HUES64 (cell line): Measurements from ENCODE around the gene RNF167.
A peak's percentile ranks its signal among the peaks of the same experiment; 100 is the strongest.
"Not testable (repeated sequence)": the region's sequence is repeated elsewhere in the genome, so short reads cannot be mapped to it uniquely, and the experiment has no call there.

Source experiments
- H3K27ac ChIP-seq: 2 replicates; pipeline ENCODE4 v1.7.0; 2013; ENCODE audit warnings: low read depth, low read length, inconsistent platforms
- H3K27me3 ChIP-seq: 2 replicates; pipeline ENCODE4 v1.6.1; 2013; ENCODE audit warnings: mild to moderate bottlenecking, low read length; ENCODE audit not compliant: insufficient read depth
- H3K36me3 ChIP-seq: 2 replicates; pipeline ENCODE4 v1.6.1; 2013; ENCODE audit warnings: mild to moderate bottlenecking, low read length; ENCODE audit not compliant: insufficient read depth
- H3K4me1 ChIP-seq: 2 replicates; pipeline ENCODE4 v1.6.1; 2013; ENCODE audit warnings: mild to moderate bottlenecking, low read length, moderate library complexity; ENCODE audit not compliant: insufficient read depth
- H3K4me3 ChIP-seq: 2 replicates; pipeline ENCODE4 v1.5.1; 2013; ENCODE audit warnings: mild to moderate bottlenecking, low read length, moderate library complexity
- H3K9ac ChIP-seq: 2 replicates; pipeline ENCODE4 v1.6.1; 2013; ENCODE audit warnings: mild to moderate bottlenecking, low read depth, low read length
- H3K9me3 ChIP-seq: 2 replicates; pipeline ENCODE4 v1.6.1; 2013; ENCODE audit warnings: low read depth, low read length; ENCODE audit not compliant: insufficient read depth
- WGBS: fragments of 150-250, 120-280 bp; methylation state at CpG from one replicate; pipeline ENCODE4 v1.1.7; 2013; ENCODE audit warnings: missing lambda C conversion rate; 5-methylcytosine and 5-hydroxymethylcytosine counted together

The RNF167 gene

GRCh38 chr17:4897785-4898184 is 42.3 kb upstream of the RNF167 start:
- Histone ChIP-seq H3K9me3 (no peaks in the 10 kb centered on the region), H3K36me3 (peaks cover 39% of the 10 kb centered on the region), H3K4me1 (no peaks in the 10 kb centered on the region), H3K4me3 (no peak overlapping the region), H3K27ac (no peak overlapping the region), H3K27me3 (no peaks in the 10 kb centered on the region), H3K9ac (no peak overlapping the region)
- 82% methylated on average over 1 of the region's 5 CpGs for WGBS

DNA sequence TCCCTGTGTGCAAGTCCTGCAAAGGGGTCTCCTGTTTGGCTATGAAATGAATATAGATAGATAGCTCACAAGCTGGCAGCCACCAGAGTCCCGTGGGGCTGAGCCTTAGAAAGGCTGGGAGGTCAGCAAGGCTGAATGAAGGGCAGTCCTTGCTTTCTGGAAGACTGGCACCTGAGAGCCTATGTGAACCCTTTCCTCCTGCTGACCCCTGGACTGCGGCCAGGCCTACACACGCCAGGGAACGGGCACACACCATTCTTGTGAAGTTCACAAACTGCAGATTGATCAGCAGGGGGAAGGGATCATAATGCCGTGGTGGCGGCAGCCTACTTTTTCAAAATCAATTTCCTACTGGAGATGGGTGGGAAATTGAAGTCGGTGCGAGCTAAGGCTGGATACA is 41.7 kb upstream of the RNF167 start:
- H3K9ac ChIP-seq: no peak overlapping the region
- H3K4me1 ChIP-seq: no peaks in the 10 kb centered on the region
- peaks cover 34% of the 10 kb centered on the region for H3K36me3 ChIP-seq
- 96% methylated on average over 8 of the region's 8 CpGs for WGBS
- H3K4me3 ChIP-seq: peak overlapping the region; percentile 58; the same call in 1 of the 2 replicates
- H3K27ac ChIP-seq: no peak overlapping the region
- H3K27me3 ChIP-seq: no peaks in the 10 kb centered on the region
- H3K9me3 ChIP-seq: no peaks in the 10 kb centered on the region

- no peaks in the 10 kb centered on the region for H3K9me3 ChIP-seq
- WGBS: 93% methylated on average over 34 of the region's 34 CpGs
- H3K27ac ChIP-seq: no peak overlapping the region
Measured at GRCh38 chr17:4898927-4899326, 41.1 kb upstream of the RNF167 start.

GRCh38 chr17:4899341-4900230 is 40.5 kb upstream of the RNF167 start, which contains the start of gene C17orf107:
Gene C17orf107 (plus strand): TSS chr17:4899536. CDS start chr17:4899763, 227 bp downstream.
- peak within 1 kb of the TSS; percentile 58 for H3K4me3 ChIP-seq
- no peaks in the 10 kb centered on the region for H3K4me1 ChIP-seq
- no peaks in the 10 kb centered on the region for H3K27me3 ChIP-seq
- 93% methylated on average over 60 of the region's 60 CpGs for WGBS
- peaks cover 21% of the 10 kb centered on the region for H3K36me3 ChIP-seq
- no peaks in the 10 kb centered on the region for H3K9me3 ChIP-seq
- H3K9ac ChIP-seq: peak within 1 kb of the TSS; percentile 43
- 0 out of 2 replicates have a peak within 1 kb of the TSS, but pooled peaks have one; percentile 10 for H3K27ac ChIP-seq

More at GRCh38 chr17:4898927-4899326, 41.1 kb upstream of the RNF167 start:
- Histone ChIP-seq H3K4me3 (peak overlapping the region; percentile 58), H3K27me3 (no peaks in the 10 kb centered on the region), H3K36me3 (peaks cover 28% of the 10 kb centered on the region), H3K9ac (peak overlapping the region; percentile 43; the same call in 1 of the 2 replicates), H3K4me1 (no peaks in the 10 kb centered on the region)

DNA sequence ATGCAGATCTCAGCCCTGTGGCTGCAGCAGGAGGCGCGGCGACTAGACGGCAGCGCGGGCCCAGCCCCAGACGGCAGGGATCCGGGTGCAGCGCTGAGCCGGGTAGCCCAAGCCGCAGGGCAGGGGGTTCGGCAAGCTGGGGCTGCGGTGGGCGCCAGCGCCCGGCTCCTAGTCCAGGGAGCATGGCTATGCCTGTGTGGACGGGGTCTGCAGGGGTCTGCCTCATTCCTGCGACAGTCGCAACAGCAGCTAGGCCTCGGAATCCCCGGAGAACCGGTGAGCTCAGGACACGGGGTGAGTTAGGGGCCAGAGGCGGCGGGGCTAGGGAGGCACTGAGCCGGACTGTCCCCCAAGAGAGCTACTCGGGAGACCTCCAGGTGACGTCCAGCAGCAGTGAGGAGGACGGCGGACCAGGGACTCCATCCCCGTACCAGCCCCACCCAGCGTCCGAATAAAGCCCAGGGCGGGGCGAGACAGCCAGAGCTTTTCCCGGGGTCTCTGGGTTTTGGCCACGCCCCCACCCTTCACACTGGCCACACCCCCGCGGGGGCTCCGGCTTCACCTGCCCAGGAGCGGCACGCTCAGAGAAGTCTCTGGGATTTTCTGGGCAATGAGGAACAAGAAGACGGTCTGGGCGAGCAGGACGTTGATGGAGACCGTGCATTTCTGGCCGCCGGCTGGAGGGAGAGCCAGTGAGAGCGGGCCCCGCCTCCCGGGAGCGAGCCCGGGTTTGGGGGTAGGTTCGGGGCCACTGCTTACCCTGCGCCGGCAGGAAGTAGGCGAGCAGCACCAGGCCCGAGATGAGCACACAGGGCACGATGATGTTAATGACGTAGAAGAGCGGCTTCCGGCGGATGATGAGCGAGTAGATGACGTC is 39.6 kb upstream of the RNF167 start:
- H3K4me3 ChIP-seq: peak overlapping the region; percentile 58
- 93% methylated on average over 65 of the region's 65 CpGs for WGBS

DNA sequence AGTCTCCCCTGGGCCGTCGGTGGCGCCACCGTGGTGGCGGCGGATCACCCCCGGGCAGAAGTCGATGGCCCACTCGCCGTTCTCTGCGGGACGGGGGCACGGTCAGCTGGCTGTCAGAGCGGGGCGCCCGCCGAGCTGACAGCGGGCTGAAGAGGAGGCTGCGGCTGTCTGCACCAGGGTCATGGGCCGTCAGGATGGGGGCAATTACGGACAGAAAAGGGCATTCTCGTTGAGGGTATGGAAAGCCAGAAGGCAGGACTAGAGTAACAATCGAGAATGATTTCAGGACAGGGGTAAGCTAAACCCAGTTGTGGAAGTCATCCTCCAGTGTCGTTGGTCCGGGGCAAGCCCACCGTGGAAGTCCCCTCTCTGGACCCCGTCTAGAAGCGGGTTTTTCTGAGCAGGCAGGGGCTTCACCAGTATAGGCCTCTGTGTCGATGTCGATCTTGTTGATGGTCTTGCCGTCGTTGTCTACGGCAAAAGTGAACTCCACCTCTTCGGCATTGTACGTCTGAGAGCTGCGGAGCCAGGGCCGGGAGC is 38.9 kb upstream of the RNF167 start:
- Histone ChIP-seq H3K4me1 (no peaks in the 10 kb centered on the region), H3K27me3 (no peaks in the 10 kb centered on the region), H3K4me3 (peak overlapping the region; percentile 58; the same call in 1 of the 2 replicates), H3K9me3 (no peaks in the 10 kb centered on the region), H3K27ac (no peak overlapping the region), H3K36me3 (peaks cover 7% of the 10 kb centered on the region), H3K9ac (no peak overlapping the region)
- WGBS: 96% methylated on average over 37 of the region's 37 CpGs

More for the DNA sequence above, 39.6 kb upstream of the RNF167 start:
- Histone ChIP-seq H3K4me1 (no peaks in the 10 kb centered on the region), H3K27ac (no peak overlapping the region), H3K9me3 (no peaks in the 10 kb centered on the region), H3K9ac (no peak overlapping the region), H3K36me3 (peaks cover 12% of the 10 kb centered on the region), H3K27me3 (no peaks in the 10 kb centered on the region)

- no peak overlapping the region for H3K4me3 ChIP-seq
- no peaks in the 10 kb centered on the region for H3K27me3 ChIP-seq
- 95% methylated on average over 48 of the region's 48 CpGs for WGBS
- H3K36me3 ChIP-seq: peaks cover under 1% of the 10 kb centered on the region
- no peaks in the 10 kb centered on the region for H3K4me1 ChIP-seq
- no peaks in the 10 kb centered on the region for H3K9me3 ChIP-seq
- no peak overlapping the region for H3K27ac ChIP-seq
- no peak overlapping the region for H3K9ac ChIP-seq
Measured at GRCh38 chr17:4901648-4902344, 38.3 kb upstream of the RNF167 start.

GRCh38 chr17:4902540-4902939 is 37.5 kb upstream of the RNF167 start:
- WGBS: 91% methylated on average over 8 of the region's 8 CpGs
- no peak overlapping the region for H3K27ac ChIP-seq
- no peak overlapping the region for H3K4me3 ChIP-seq

GRCh38 chr17:4903051-4903818 is 36.8 kb upstream of the RNF167 start, which contains the start of gene CHRNE:
Gene CHRNE (minus strand): TSS chr17:4903098. CDS start chr17:4903063, 35 bp downstream.
- Histone ChIP-seq H3K36me3 (no peaks in the 10 kb centered on the region), H3K27ac (no peak within 1 kb of the TSS), H3K4me3 (no peak within 1 kb of the TSS), H3K9ac (no peak within 1 kb of the TSS), H3K4me1 (peaks cover 3% of the 10 kb centered on the region; the same call in 1 of the 2 replicates), H3K27me3 (no peaks in the 10 kb centered on the region), H3K9me3 (no peaks in the 10 kb centered on the region)
- WGBS: 54% methylated on average over 10 of the region's 10 CpGs

More at GRCh38 chr17:4902540-4902939, 37.5 kb upstream of the RNF167 start:
- H3K9ac ChIP-seq: no peak overlapping the region
- no peaks in the 10 kb centered on the region for H3K9me3 ChIP-seq
- H3K36me3 ChIP-seq: no peaks in the 10 kb centered on the region
- H3K4me1 ChIP-seq: no peaks in the 10 kb centered on the region
- H3K27me3 ChIP-seq: no peaks in the 10 kb centered on the region

DNA sequence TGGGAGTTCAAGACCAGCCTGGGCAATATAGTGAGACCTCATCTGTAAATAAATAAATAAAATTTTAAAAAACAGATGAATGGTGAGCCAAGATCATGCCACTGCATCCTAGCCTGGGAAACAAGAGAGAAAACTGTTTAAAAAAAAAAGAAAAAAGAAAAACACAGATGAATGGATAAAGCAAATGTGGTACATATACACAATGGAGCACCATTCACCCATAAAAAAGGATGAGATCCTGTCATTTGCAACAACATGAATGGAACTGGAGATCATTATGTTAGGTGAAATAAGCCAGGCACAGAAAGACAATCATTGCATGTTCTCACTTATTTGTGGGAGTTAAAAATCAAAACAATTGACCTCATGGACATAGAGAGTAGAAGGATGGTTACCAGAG is 33.4 kb upstream of the RNF167 start:
- not testable (repeated sequence) for H3K4me3 ChIP-seq, H3K27ac ChIP-seq, H3K9me3 ChIP-seq, H3K36me3 ChIP-seq, H3K27me3 ChIP-seq, H3K9ac ChIP-seq
- H3K4me1 ChIP-seq: peaks cover 10% of the 10 kb centered on the region
